ENCODE data around the gene CXXC5. TPM values are rescaled to one million over a fixed set of nuclear protein-coding genes. Genes with fewer than 3 reads are reported as not detected.

Gene CXXC5
- total RNA-seq, 4 donors from 2014 or later, result 26.5 to 50.7 (median 36.2) TPM

GRCh38 chr5:139660923-139661814 lies 13.0 kb downstream of the CXXC5 start:
- peak; percentile 76 for DNase-seq
- peak overlapping the region in 2 of 4 donors; percentile 3 to 18 for H3K4me3 ChIP-seq
- peaks cover 43 to 59% (median 55%) of the 10 kb centered on the region in 4 donors for H3K4me1 ChIP-seq
- no peaks in the 10 kb centered on the region for H3K27me3 ChIP-seq
- H3K9me3 ChIP-seq, result no peaks in the 10 kb centered on the region
- H3K27ac ChIP-seq, result peak overlapping the region; percentile 84 to 96 (median 90)
- TF ChIP-seq CTCF (IDR thresholded peaks at IDR 0.05) (no peak), POLR2AphosphoS5 (IDR thresholded peaks at IDR 0.05) (peak; percentile 40 to 57 (median 54))
- H3K36me3 ChIP-seq, result no peaks in the 10 kb centered on the region
- WGBS, 2 donors (ENCODE audit: low coverage in 1 of 2), result 54% methylated on average over 36 of the region's 41 CpGs; no CpG with 5 or more reads in 1 of the 2 donors
- in situ Hi-C loops (cut with MboI; ENCODE audit: low pct_ligation_motif_present in 1 of 4, low pct_unique_long_range_greater_than_20kb in 1 of 4, low sequenced_read_pairs in 3 of 4) (no loop called here), intact Hi-C loops (cut with DNase I; ENCODE audit: low total_unique reads) (no loop called here)

DNA sequence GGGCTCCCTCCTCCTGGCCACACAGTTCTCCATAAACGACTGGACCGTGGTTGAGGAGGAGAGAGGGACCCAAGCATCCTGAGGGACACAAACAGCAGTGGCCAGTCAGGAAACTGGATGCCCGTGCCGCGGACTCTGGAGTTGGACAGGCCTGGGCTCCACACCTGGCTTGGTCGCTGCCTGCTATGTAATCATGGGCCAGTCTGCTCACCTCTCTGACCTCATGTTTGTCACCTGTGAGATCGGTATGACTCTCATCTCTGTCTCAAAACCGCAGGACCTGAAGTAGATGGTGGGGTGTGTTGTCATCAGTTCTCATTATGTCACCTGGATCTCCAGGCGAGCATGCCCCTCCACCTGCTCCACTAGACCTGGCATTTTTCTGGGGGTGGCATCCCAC lies 14.5 kb downstream of the CXXC5 start:
- no peak overlapping the region for H3K4me3 ChIP-seq
- no peaks in the 10 kb centered on the region for H3K27me3 ChIP-seq
- peaks cover 40 to 57% (median 51%) of the 10 kb centered on the region in 4 donors for H3K4me1 ChIP-seq
- WGBS, 2 donors (ENCODE audit: low coverage in 1 of 2), result 80% methylated on average over 9 of the region's 9 CpGs; no CpG with 5 or more reads in 1 of the 2 donors
- TF ChIP-seq POLR2A (IDR thresholded peaks at IDR 0.05), result no peak
- TF ChIP-seq POLR2AphosphoS5 (IDR thresholded peaks at IDR 0.05), result no peak
- TF ChIP-seq CTCF (IDR thresholded peaks at IDR 0.05), result no peak
- no peak for TF ChIP-seq EP300 (IDR thresholded peaks at IDR 0.05; ENCODE audit: low read depth)
- DNase-seq, result no peak
- intact Hi-C loops (cut with DNase I; ENCODE audit: low total_unique reads) (no loop called here), in situ Hi-C loops (cut with MboI; ENCODE audit: low pct_ligation_motif_present in 1 of 4, low pct_unique_long_range_greater_than_20kb in 1 of 4, low sequenced_read_pairs in 3 of 4) (no loop called here)
- H3K36me3 ChIP-seq, result no peaks in the 10 kb centered on the region
- H3K27ac ChIP-seq, result peak overlapping the region in 3 of 4 donors; percentile 88 to 96 (median 93)
- no peaks in the 10 kb centered on the region for H3K9me3 ChIP-seq

GRCh38 chr5:139663207-139664085 lies 15.3 kb downstream of the CXXC5 start:
- Histone ChIP-seq H3K27ac (peak overlapping the region in 2 of 4 donors; percentile 16 to 93), H3K4me3 (no peak overlapping the region), H3K27me3 (no peaks in the 10 kb centered on the region), H3K9me3 (no peaks in the 10 kb centered on the region), H3K4me1 (peaks cover 38 to 55% (median 51%) of the 10 kb centered on the region in 4 donors), H3K36me3 (no peaks in the 10 kb centered on the region)
- in situ Hi-C loops (cut with MboI; ENCODE audit: low pct_ligation_motif_present in 1 of 4, low pct_unique_long_range_greater_than_20kb in 1 of 4, low sequenced_read_pairs in 3 of 4), result no loop called here
- TF ChIP-seq CTCF (IDR thresholded peaks at IDR 0.05), result no peak
- TF ChIP-seq EP300 (IDR thresholded peaks at IDR 0.05; ENCODE audit: low read depth), result no peak
- no peak for TF ChIP-seq POLR2AphosphoS5 (IDR thresholded peaks at IDR 0.05)
- no peak for TF ChIP-seq POLR2A (IDR thresholded peaks at IDR 0.05)
- no peak for DNase-seq
- 86 to 93% methylated on average over 6 to 14 of the region's 14 CpGs for WGBS, 2 donors (ENCODE audit: low coverage in 1 of 2)
- intact Hi-C loops (cut with DNase I; ENCODE audit: low total_unique reads), result no loop called here
